Ishikawa (cell line): Measurements from ENCODE around the gene RNF113B.

ENCODE experiments used
- CEBPB ChIP-seq: IDR thresholded peaks from 2 replicates; pipeline ENCODE4 v1.6.1; 2012
- CREB1 ChIP-seq: IDR thresholded peaks from 2 replicates; pipeline ENCODE4 v1.6.1; 2012; ENCODE audit warnings: low read depth
- EP300 ChIP-seq: IDR thresholded peaks from 2 replicates; pipeline ENCODE4 v1.6.1; 2012; ENCODE audit warnings: borderline replicate concordance
- FOXM1 ChIP-seq: IDR thresholded peaks from 2 replicates; pipeline ENCODE4 v1.6.1; 2012; ENCODE audit warnings: low read depth, borderline replicate concordance
- TCF12 ChIP-seq: IDR thresholded peaks from 2 replicates; pipeline ENCODE4 v1.6.1; 2012; ENCODE audit warnings: low read depth
- YY1 ChIP-seq: IDR thresholded peaks from 2 replicates; pipeline ENCODE4 v1.6.1; 2012; ENCODE audit warnings: low read depth
- TF ChIP-seq, protein P1 (sequence below): IDR thresholded peaks from 2 replicates; pipeline ENCODE4 v1.6.1; 2012
- TF ChIP-seq, protein P2 (sequence below): IDR thresholded peaks from 2 replicates; pipeline ENCODE4 v1.6.1; 2012
- TF ChIP-seq, protein P3 (sequence below): IDR thresholded peaks from 2 replicates; pipeline ENCODE4 v1.6.1; 2012; ENCODE audit warnings: low read depth, mild to moderate bottlenecking

DNA sequence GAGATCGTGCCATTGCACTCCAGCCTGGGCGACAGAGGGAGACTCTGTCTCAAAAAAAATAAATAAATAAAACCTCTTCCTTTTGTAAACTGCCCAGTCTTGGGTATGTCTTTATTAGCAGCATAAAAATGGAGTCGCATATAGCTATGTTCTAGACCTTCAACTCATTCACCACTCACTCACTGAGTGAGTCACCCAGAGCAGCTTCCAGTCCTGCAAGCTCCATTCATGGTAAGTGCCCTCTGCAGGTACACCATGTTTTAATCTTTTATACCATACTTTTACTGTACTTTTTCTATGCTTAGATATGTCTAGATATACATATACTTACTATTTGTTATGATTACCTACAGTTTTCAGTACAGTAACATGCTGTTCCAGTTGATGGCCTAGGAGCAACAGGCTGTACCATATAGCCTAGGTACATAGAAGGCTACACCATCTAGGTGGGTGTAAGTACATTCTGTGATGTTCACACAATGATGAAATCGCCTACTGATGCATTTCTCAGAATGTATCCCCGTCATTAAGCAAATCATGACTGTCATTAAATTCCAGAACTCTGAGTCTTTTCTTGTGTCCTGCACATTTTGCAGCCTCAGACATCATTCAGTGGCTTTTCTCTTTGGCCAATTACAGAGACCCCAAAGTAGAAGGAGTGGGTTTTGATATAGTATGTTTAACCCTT lies 47.9 kb downstream of the RNF113B start:
- TF ChIP-seq YY1 (no peak), CEBPB (no peak), FOXM1 (no peak), EP300 (no peak), CREB1 (no peak), TCF12 (no peak)
- TF ChIP-seq, protein P1, sequence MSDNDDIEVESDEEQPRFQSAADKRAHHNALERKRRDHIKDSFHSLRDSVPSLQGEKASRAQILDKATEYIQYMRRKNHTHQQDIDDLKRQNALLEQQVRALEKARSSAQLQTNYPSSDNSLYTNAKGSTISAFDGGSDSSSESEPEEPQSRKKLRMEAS: no peak
- TF ChIP-seq, protein P2, sequence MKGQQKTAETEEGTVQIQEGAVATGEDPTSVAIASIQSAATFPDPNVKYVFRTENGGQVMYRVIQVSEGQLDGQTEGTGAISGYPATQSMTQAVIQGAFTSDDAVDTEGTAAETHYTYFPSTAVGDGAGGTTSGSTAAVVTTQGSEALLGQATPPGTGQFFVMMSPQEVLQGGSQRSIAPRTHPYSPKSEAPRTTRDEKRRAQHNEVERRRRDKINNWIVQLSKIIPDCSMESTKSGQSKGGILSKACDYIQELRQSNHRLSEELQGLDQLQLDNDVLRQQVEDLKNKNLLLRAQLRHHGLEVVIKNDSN: no peak
- TF ChIP-seq, protein P3, sequence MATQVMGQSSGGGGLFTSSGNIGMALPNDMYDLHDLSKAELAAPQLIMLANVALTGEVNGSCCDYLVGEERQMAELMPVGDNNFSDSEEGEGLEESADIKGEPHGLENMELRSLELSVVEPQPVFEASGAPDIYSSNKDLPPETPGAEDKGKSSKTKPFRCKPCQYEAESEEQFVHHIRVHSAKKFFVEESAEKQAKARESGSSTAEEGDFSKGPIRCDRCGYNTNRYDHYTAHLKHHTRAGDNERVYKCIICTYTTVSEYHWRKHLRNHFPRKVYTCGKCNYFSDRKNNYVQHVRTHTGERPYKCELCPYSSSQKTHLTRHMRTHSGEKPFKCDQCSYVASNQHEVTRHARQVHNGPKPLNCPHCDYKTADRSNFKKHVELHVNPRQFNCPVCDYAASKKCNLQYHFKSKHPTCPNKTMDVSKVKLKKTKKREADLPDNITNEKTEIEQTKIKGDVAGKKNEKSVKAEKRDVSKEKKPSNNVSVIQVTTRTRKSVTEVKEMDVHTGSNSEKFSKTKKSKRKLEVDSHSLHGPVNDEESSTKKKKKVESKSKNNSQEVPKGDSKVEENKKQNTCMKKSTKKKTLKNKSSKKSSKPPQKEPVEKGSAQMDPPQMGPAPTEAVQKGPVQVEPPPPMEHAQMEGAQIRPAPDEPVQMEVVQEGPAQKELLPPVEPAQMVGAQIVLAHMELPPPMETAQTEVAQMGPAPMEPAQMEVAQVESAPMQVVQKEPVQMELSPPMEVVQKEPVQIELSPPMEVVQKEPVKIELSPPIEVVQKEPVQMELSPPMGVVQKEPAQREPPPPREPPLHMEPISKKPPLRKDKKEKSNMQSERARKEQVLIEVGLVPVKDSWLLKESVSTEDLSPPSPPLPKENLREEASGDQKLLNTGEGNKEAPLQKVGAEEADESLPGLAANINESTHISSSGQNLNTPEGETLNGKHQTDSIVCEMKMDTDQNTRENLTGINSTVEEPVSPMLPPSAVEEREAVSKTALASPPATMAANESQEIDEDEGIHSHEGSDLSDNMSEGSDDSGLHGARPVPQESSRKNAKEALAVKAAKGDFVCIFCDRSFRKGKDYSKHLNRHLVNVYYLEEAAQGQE: no peak
